GM18909 (cell line): Measurements from ENCODE around the gene SLC17A2.

Experiments used
- ATAC-seq: cut with Tn5 transposase; IDR thresholded peaks from one replicate; pipeline ENCODE4 v1.9.1; 2021; ENCODE audit warnings: mild to moderate bottlenecking; ENCODE audit not compliant: unreplicated experiment, poor library complexity

Gene SLC17A2

GRCh38 chr6:25930532-25931410 is at the start of gene SLC17A2:
SLC17A2 (minus strand) TSS chr6:25930691; CDS start chr6:25925796, 4,895 bp downstream.
- no peak for ATAC-seq

GRCh38 chr6:25975923-25976560 is 45.6 kb upstream of the SLC17A2 start:
- ATAC-seq = no peak

DNA sequence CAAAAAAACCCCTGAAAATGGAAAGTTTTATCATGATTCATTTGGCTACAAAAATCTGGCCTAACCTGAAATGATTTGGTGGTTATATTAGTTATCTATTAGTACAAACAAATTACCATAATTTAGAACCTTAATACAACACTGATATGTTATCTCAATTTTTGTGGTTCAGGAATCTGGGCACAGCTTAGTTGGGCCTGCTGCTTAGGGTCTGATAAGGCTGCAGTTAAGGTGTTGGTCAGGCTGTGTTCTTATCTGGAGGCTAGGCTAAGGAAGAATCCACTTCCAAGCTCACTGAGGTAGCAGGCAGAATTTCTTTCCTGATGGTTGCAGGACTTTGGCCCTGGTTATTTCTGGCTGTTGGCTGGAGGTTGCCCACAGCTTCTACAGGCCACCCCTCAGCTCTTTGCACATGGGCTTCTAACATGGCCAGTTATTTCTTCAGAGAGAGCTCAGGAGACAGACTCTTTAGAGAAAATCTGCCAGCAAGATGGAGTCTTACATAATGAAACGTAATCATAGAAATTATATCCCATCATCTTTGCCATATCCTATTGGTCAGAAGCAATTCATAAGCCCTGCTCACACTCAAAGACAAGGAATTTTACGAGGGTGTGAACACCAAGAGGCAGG is 43.5 kb upstream of the SLC17A2 start:
- ATAC-seq = no peak

DNA sequence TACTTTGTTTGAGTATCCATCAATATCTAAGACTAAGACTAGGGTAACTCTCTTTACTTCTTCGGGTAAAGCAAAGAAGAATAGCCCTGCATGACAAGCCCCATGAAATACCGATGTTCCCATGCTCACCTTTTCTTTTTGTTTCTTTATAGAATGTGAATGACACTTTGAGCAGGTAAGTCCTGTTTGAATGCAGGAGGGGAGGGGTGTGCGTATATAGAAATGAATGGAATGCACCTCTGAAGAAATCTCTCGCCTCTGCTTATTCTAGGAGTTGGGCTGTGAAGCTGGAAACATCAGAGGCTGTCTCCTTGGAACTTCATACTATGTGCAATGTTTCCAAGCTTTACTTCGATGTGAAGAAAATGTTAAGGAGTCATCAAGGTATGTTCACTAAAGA is 42.4 kb upstream of the SLC17A2 start:
- no peak for ATAC-seq

DNA sequence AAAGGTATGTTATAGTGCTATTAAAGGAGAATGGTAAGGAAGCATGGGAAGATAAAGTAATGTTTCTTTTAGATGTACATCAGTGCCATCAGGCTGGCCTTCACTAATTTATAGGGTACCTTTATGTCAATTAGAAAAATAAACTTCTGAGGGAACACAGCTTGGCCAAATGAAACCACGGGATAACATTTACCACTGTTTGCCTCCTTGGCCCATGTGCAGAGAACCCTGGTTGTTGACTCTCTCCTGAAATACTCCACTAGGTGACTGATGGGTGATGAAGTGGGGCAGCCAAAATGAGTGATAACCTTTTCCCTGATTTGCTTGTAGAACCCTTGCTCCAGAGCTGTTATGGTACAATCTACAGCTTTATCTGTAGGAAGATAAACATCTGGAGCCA is 41.6 kb upstream of the SLC17A2 start:
- ATAC-seq = no peak

DNA sequence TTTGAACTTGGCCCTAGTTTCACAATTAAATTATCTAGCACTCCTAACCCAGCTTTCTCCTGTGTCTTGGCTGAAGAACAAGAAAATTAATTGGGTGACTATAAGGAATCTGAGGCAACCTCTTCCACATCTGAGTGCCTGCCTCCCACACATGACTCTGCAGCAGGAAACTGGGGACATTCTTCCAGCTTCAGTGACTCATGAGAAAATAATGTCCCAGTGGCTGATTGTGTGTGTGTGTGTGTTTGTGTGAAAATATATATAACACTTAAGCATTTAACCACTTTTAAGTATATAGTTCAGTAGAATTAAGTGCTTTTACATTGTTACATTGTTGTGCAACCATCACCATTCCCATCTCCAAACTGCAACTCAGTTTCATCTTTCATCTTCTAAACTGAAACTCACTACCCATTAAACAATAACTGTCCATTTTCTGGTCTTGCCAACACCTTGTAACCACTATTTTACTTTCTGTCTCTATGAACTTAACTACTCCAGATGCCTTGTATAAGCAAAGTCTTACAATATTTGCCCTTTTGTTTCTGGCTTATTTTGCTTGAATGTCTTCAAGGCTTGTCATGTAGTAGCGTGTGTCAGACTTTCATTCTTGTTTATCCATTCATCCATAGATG is 40.8 kb upstream of the SLC17A2 start:
- ATAC-seq = no peak

DNA sequence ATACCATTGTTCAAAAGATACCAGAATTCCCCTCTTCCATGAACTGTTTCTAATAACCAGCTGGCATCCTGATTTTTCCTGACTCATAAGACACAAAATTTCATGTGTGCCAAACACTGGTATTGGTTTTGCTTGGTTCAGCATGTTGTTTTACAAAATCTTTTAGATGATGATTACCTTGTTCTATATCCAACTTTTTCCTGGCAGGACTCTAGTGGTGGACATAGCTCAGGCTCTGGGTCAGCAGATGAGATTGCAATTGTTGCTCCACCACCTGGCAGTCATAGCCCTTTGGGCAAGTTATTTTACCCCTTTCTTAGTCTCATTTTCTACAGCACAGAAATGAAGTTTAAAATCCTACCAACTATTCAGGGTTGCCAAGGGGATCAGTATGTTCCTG is 38.3 kb upstream of the SLC17A2 start:
- no peak for ATAC-seq

- no peak for ATAC-seq
These were observed 36.2 kb upstream of the SLC17A2 start for GRCh38 chr6:25966711-25967110.

- ATAC-seq = no peak
These were observed 34.6 kb upstream of the SLC17A2 start for GRCh38 chr6:25965058-25965457.

DNA sequence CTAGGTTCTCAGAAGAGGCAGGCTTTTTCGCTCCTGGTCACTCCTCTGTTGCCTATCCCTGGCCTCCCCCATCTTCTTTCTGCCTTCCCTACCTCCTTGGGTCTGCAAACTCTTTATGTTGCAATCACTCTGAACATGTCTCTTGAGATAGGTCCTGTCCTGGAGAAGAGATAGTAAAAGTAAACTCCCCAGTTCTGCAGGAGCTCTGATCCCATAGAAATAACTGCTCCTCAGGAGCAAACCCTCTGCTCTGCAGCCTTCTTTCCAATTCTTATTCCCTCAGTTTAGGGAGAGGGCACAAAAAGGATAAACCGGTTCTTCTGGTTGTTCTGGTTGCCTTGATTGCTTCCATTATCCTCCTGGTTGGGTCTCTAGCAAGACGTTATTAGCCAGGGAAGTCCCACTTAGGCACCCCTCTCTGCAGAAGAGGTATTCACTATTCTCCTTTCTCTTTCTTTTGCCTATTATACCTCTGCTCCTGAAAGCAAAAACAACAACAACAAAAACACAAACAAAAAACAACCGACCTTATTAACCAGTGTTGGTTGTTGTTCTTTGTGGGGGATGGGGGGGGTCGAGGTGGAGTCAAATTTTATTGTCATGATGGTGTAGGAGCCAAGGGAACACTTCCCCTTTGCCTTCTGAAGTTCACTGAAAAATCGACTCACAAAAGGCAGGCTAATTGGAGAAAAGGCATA is 33.1 kb upstream of the SLC17A2 start:
- no peak for ATAC-seq

- peak; percentile 78 for ATAC-seq
These were observed 31.9 kb upstream of the SLC17A2 start, which contains the start of gene TRIM38 for GRCh38 chr6:25962149-25963127. TRIM38 (plus strand) TSS chr6:25962802; CDS start chr6:25966523, 3,721 bp downstream.

DNA sequence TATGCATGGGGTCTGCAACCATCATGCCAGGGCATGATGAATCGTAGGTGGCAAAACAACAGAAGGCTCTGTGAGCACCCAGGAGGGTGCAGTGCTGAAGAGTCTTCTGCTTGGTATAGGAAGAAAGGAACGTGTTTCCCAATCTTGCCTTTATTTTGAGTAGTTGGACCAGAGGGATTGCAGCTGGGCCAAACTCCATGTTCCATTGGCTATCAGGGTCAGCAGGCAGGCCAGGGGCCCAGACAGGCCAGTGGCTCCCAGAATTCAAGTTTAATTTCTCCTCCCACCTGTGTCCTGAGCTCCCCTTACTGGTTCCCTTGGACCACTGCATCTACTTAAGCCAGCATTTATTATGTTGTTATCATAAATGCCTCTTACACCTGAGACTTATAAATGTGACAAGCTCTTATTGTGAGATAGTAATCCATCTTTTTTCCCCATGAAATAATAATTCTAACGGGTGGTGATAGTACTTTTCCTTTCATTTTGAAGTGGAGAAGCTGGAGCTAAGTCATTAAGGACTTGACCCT is 31.2 kb upstream of the SLC17A2 start:
- no peak for ATAC-seq

DNA sequence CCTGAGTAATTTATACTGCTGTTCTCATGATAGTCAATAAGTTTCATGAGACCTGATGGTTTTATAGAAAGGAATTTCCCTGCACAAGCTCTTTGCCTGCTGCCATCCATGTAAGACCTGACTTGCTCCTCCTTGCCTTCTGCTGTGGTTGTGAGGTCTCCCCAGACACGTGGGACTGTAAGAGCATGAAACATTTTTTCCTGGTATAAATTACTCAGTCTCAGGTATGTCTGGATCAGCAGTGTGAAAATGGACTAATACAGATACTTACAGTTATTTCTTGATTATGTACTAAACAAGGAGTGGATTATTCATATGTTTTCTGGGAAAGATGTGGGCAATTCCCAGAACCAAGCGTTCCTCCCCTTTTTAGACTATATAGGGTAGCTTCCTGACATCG is 30.2 kb upstream of the SLC17A2 start:
- no peak for ATAC-seq

DNA sequence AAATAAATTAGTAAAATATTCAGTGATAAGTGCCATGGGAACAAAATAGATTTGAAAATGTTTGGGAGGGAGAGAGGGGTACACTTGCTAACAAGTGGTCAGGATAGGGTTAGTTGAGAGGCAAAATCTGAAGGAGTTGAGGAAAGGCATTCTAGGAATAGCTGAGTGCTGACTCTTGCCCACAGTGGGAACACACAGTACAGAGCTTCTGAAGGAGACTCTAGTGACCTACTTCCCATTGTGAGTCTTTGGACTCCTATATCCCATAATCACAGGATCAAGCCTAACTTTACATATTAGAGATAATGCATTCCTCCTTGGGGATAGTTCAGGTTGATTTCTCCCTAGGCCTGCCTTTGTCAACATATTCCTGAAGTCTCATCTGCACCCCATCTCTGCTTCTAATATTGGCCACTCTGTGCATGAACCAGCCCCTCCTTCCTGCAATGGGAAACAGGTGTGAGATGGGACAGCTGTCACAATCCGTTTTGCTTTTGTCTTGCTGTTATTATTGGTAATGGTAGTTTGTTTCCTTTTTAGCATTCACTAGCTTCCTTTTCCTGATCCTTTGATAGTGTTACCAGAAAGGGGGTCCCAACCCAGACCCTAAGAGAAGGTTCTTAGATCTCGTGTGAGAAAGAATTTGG is 29.5 kb upstream of the SLC17A2 start:
- ATAC-seq = no peak

DNA sequence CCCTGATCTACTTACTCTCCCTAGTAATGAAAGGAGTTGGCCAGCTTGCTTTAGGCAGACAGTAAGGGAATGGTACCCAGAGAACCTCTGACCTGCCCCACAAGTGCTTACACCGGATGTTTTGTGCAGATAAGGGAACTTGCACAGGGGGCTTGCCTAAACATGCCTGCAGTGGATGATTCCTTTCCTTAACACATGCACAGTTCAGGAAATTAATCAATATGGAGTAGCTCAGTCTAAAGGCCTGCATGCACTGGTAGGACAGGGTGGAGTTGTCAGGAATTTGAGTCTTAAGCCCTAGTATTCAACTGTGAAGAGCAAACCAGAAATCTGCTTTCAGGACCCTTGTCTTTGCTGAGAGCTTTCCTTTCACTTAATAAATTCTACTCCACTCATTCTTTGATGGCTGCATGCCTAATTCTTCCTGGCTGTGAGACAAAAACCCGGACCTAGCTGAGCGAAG is 28.2 kb upstream of the SLC17A2 start:
- ATAC-seq = no peak

DNA sequence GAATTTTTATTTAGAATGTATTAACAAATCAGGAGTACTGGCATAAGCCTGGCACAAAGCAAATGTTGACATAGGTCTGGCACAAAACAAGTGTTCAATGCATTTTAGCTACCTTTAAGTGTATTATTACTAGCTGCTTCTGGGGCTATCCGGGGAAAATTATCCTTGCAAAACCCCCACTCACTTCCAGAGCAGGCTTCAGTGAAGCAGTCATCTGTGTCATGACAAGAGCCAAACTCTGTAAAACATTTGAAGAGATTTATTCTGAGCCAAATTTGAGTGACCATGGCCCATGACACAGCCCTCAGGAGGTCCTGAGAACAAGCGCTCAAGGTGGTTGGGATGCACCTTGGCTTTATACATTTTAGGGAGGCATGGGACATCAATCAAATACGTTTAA is 25.7 kb upstream of the SLC17A2 start:
- ATAC-seq = no peak

GRCh38 chr6:25954756-25955155 is 24.3 kb upstream of the SLC17A2 start:
- ATAC-seq = no peak

GRCh38 chr6:25953733-25954132 is 23.2 kb upstream of the SLC17A2 start:
- ATAC-seq = no peak
